Pancreas (tissue), 10 donors: ENCODE measurements around the gene FTO. TPM values are rescaled to one million over a fixed set of nuclear protein-coding genes. Genes with fewer than 3 reads are reported as not detected.

Source experiments
- ATAC-seq, 4 donors: fragments of 200-7000 bp; cut with Tn5 transposase; one replicate each; pipeline versions ENCODE4 v1.8.0 to v1.9.1; 2020; ENCODE audit warnings: mild to moderate bottlenecking in 4 of 4, moderate library complexity in 4 of 4
- DNase-seq, 6 donors: peaks; one replicate each; pipeline ENCODE4 v3.0.0-alpha.2; 2020
- FAIRE-seq: peaks from 2 replicates; lab custom pipeline; 2012; peaks lifted over from hg19 to GRCh38; lab: Jason Lieb, UNC
- H3K27ac ChIP-seq, 4 donors: fragments of 200-600 bp; sonication (generic); 1 replicate in 3 of 4; 2 replicates in 1 of 4; pipeline versions ENCODE4 v1.5.0 to v1.8.0; 2020
- H3K27me3 ChIP-seq, 4 donors: fragments of 200-600 bp; one replicate each; pipeline ENCODE4 v1.8.0; 2021
- H3K36me3 ChIP-seq, 3 donors: fragments of 200-600 bp; sonication (generic) in 1 of 3; one replicate each; pipeline versions ENCODE4 v1.5.0 to v1.8.0; 2020 to 2021
- H3K4me1 ChIP-seq, 3 donors: fragments of 200-600 bp; one replicate each; pipeline ENCODE4 v1.8.0; 2021
- H3K4me3 ChIP-seq, 4 donors: fragments of 200-600 bp; sonication (generic) in 2 of 4; one replicate each; pipeline versions ENCODE4 v1.5.0 to v1.8.0; 2020 to 2021
- H3K9me3 ChIP-seq, 4 donors: fragments of 200-600 bp; one replicate each; pipeline ENCODE4 v1.8.0; 2021
- CTCF ChIP-seq, 4 donors: fragments of 200-600 bp; sonication (generic) in 3 of 4; IDR thresholded peaks; one replicate each; pipeline versions ENCODE4 v1.5.0 to v1.8.0; 2021; ENCODE audit warnings: antibody characterized with exemption in 4 of 4
- WGBS, 2 donors: extraction: QIAGEN DNeasy Blood & Tissue Kit; methylation state at CpG; one replicate each; pipeline ENCODE4 v1.1.7; 2013; 5-methylcytosine and 5-hydroxymethylcytosine counted together
- intact Hi-C, 3 donors: fragments of 100-400 bp; cut with DNase I; formaldehyde crosslinking; loops; one replicate each; pipeline versions ENCODE4 v1.11.1 to v1.14.2; 2022
- polyA plus RNA-seq, 2 donors: library from polyadenylated mRNA; stranded (reverse); fragments of 200-250 nt; gene quantifications; one replicate each; pipeline ENCODE4 v1.2.3, GENCODE V29; 2013
- total RNA-seq, 6 donors: library from RNA; stranded (reverse); fragmentation: NEBNext Ultra II Directional in 4 of 6; extraction: Animal tissue kit (Norgen Biotek cat#: 25700) in 4 of 6; gene quantifications; one replicate each; pipeline versions ENCODE4 v1.2.1 to v1.2.4, GENCODE V29; 2021 to 2023
- donor health status: healthy with polysubstance abuse.
- donor health status: DM: no; HTN: no; CAD: no; lungs with moderate emphysema.
- donor health status: DM: no; HTN: no; CAD: no.
- donor health status: control.
- donor health status: control.
- donor health status: Bipolar disorder and iron deficiency.
- donor health status: DM: yes; HTN: yes; CAD: no.
- donor health status: DM: no; HTN: no; CAD: no.
- donor health status: DM: no; HTN: no; CAD: no.
- donor health status: DM: yes; HTN: yes; CAD: no.

FTO gene
- total and polyA plus RNA-seq, 8 donors = 7.6 to 45.0 (median 31.7) TPM

- Histone ChIP-seq H3K36me3 (no peaks in the 10 kb centered on the region), H3K27ac (no peak overlapping the region), H3K4me3 (no peak overlapping the region), H3K9me3 (no peaks in the 10 kb centered on the region), H3K27me3 (no peaks in the 10 kb centered on the region), H3K4me1 (peaks cover 9 to 23% (median 21%) of the 10 kb centered on the region in 3 donors)
- no peak for DNase-seq
- ATAC-seq = no peak
- 83 to 95% methylated on average over 3 of the region's 3 CpGs for WGBS, 2 donors
- FAIRE-seq = no peak
- intact Hi-C loops = no loop called here
- no peak for TF ChIP-seq CTCF (IDR thresholded peaks at IDR 0.05)
These were observed 32.3 kb downstream of the FTO start for GRCh38 chr16:53736297-53736696.

- WGBS, 2 donors = 91% methylated on average over 5 of the region's 5 CpGs
- DNase-seq (no peak), ATAC-seq (no peak), FAIRE-seq (no peak)
- H3K36me3 ChIP-seq = no peaks in the 10 kb centered on the region
- H3K4me3 ChIP-seq = no peak overlapping the region
- intact Hi-C loops = no loop called here
- TF ChIP-seq CTCF (IDR thresholded peaks at IDR 0.05) = no peak
- H3K27me3 ChIP-seq = no peaks in the 10 kb centered on the region
- H3K27ac ChIP-seq = no peak overlapping the region
- H3K9me3 ChIP-seq = no peaks in the 10 kb centered on the region
- H3K4me1 ChIP-seq = peaks cover 10 to 18% (median 16%) of the 10 kb centered on the region in 3 donors
These were observed 33.6 kb downstream of the FTO start for GRCh38 chr16:53737552-53737951.

GRCh38 chr16:53740476-53740875 lies 36.5 kb downstream of the FTO start:
- Histone ChIP-seq H3K9me3 (no peaks in the 10 kb centered on the region), H3K36me3 (no peaks in the 10 kb centered on the region), H3K4me3 (no peak overlapping the region), H3K27ac (no peak overlapping the region), H3K4me1 (peaks cover 11 to 35% (median 14%) of the 10 kb centered on the region in 3 donors), H3K27me3 (no peaks in the 10 kb centered on the region)
- no peak for FAIRE-seq
- no peak for TF ChIP-seq CTCF (IDR thresholded peaks at IDR 0.05)
- ATAC-seq = no peak
- DNase-seq = no peak
- intact Hi-C loops = no loop called here

GRCh38 chr16:53740933-53741531 lies 37.1 kb downstream of the FTO start:
- no peaks in the 10 kb centered on the region for H3K36me3 ChIP-seq
- intact Hi-C loops = no loop called here
- TF ChIP-seq CTCF (IDR thresholded peaks at IDR 0.05) = no peak
- no peaks in the 10 kb centered on the region for H3K27me3 ChIP-seq
- H3K27ac ChIP-seq = no peak overlapping the region
- H3K9me3 ChIP-seq = no peaks in the 10 kb centered on the region
- ATAC-seq (no peak), FAIRE-seq (no peak), DNase-seq (no peak)
- no peak overlapping the region for H3K4me3 ChIP-seq
- 65% methylated on average over 3 of the region's 3 CpGs for WGBS, 2 donors
- H3K4me1 ChIP-seq = peaks cover 11 to 37% (median 16%) of the 10 kb centered on the region in 3 donors

- 87 to 94% methylated on average over 2 of the region's 2 CpGs for WGBS, 2 donors
- no peak for TF ChIP-seq CTCF (IDR thresholded peaks at IDR 0.05)
- ATAC-seq (no peak), FAIRE-seq (no peak), DNase-seq (no peak)
- H3K36me3 ChIP-seq = no peaks in the 10 kb centered on the region
- H3K27me3 ChIP-seq = no peaks in the 10 kb centered on the region
- no peaks in the 10 kb centered on the region for H3K9me3 ChIP-seq
- H3K4me1 ChIP-seq = peaks cover 11 to 37% (median 16%) of the 10 kb centered on the region in 3 donors
- intact Hi-C loops = no loop called here
- no peak overlapping the region for H3K27ac ChIP-seq
- no peak overlapping the region for H3K4me3 ChIP-seq
These were observed 37.6 kb downstream of the FTO start for GRCh38 chr16:53741546-53741945.
